AG04450 (cell line): Measurements from ENCODE around the gene CDC7. TPM values are rescaled to one million over a fixed set of nuclear protein-coding genes. Genes with fewer than 3 reads are reported as not detected.

Source experiments
- CTCF ChIA-PET: fragments of 300-600, 350-600 bp; formaldehyde crosslinking; extraction: SDS; loops from one replicate; lab custom pipeline; 2022; ENCODE audit warnings: antibody characterized with exemption, inconsistent platforms; lab: Charles Lee
- POLR2A ChIA-PET: fragments of 350-600 bp; formaldehyde crosslinking; extraction: SDS; loops from one replicate; lab custom pipeline; 2021; ENCODE audit warnings: antibody characterized with exemption, inconsistent platforms; lab: Yijun Ruan, JAX
- DNase-seq: peaks from one replicate; pipeline ENCODE4 v3.0.0-alpha.2; 2011; ENCODE audit warnings: low read depth, low spot score
- H3K27ac ChIP-seq: one replicate; pipeline ENCODE4 v1.5.1; 2012; ENCODE audit warnings: low read depth, low read length, control low read depth
- H3K27me3 ChIP-seq: one replicate; pipeline ENCODE4 v1.6.0; 2012; ENCODE audit warnings: low read length; ENCODE audit not compliant: control insufficient read depth, insufficient read depth
- H3K4me3 ChIP-seq: 2 replicates; pipeline ENCODE4 v1.5.1; 2011; ENCODE audit warnings: mild to moderate bottlenecking, low read depth, low read length, control low read depth
- H3K9me3 ChIP-seq: 2 replicates; pipeline ENCODE4 v1.5.1; 2012; ENCODE audit warnings: low read length; ENCODE audit not compliant: control insufficient read depth, insufficient read depth
- CTCF ChIP-seq: IDR thresholded peaks from 2 replicates; pipeline ENCODE4 v1.5.1; 2011; ENCODE audit warnings: low read depth, low read length, control low read depth, inconsistent platforms
- polyA plus RNA-seq: library from polyadenylated mRNA; depleted of rRNA; stranded (reverse); fragments of >200 nt; gene quantifications from 2 replicates; pipeline ENCODE4 v1.2.3, GENCODE V29; 2011

The CDC7 gene
- polyA plus RNA-seq, 1 experiment = 4.6 TPM

GRCh38 chr1:91557826-91558225 is 57.2 kb downstream of the CDC7 start:
- Histone ChIP-seq H3K27me3 (no peaks in the 10 kb centered on the region), H3K27ac (no peak overlapping the region), H3K4me3 (no peak overlapping the region), H3K9me3 (no peaks in the 10 kb centered on the region)
- TF ChIP-seq CTCF = no peak
- CTCF ChIA-PET = interaction anchor here (1.0 kb wide), 1 partner anchor 226 kb away, joined by 3 read pairs; no protein-coding TSS in a partner anchor
- POLR2A ChIA-PET = no interaction called here
- DNase-seq = no peak

- Histone ChIP-seq H3K9me3 (no peaks in the 10 kb centered on the region), H3K27ac (no peak overlapping the region), H3K4me3 (no peak overlapping the region), H3K27me3 (no peaks in the 10 kb centered on the region)
- DNase-seq = no peak
- no peak for TF ChIP-seq CTCF
- CTCF ChIA-PET = interaction anchor here (0.7 kb wide), 1 partner anchor 47 kb away, joined by 4 read pairs; no protein-coding TSS in a partner anchor
- POLR2A ChIA-PET = no interaction called here
These were observed 58.5 kb downstream of the CDC7 start for GRCh38 chr1:91559046-91559750.

- CTCF ChIA-PET = interaction anchor here (0.7 kb wide), 1 partner anchor 47 kb away, joined by 4 read pairs; no protein-coding TSS in a partner anchor
- Histone ChIP-seq H3K27ac (no peak overlapping the region), H3K9me3 (no peaks in the 10 kb centered on the region), H3K27me3 (no peaks in the 10 kb centered on the region), H3K4me3 (no peak overlapping the region)
- DNase-seq = no peak
- TF ChIP-seq CTCF = no peak
- POLR2A ChIA-PET = no interaction called here
These were observed 59.4 kb downstream of the CDC7 start for GRCh38 chr1:91559838-91560565.

- peak overlapping the region; percentile 84 for H3K27ac ChIP-seq
- H3K4me3 ChIP-seq = no peak overlapping the region
- no peaks in the 10 kb centered on the region for H3K9me3 ChIP-seq
- POLR2A ChIA-PET = interaction anchor here (0.8 kb wide), 1 partner anchor 10 kb away, joined by 3 read pairs; no protein-coding TSS in a partner anchor
- TF ChIP-seq CTCF = no peak
- DNase-seq = peak; percentile 80
- CTCF ChIA-PET = interaction anchor here (1.3 to 1.5 kb wide), 2 partner anchors 52 to 363 kb away, joined by 3 to 4 read pairs; no protein-coding TSS in a partner anchor
- H3K27me3 ChIP-seq = no peaks in the 10 kb centered on the region
These were observed 64.4 kb downstream of the CDC7 start for GRCh38 chr1:91564888-91565701.
